SK-N-SH treated with all-trans-retinoic acid at 6 μM for 48 hours (cell line): ENCODE data around the gene BLM.

Source experiments
- ARNTL ChIP-seq: fragments of 450-650 bp; formaldehyde crosslinking; IDR thresholded peaks from 2 replicates; pipeline ENCODE4 v1.5.0; 2020; ENCODE audit warnings: low read depth, mild to moderate bottlenecking, moderate library complexity, borderline replicate concordance
- CSDC2 ChIP-seq: fragments of 250-450 bp; sonication (Bioruptor Pico); IDR thresholded peaks from 2 replicates; pipeline ENCODE4 v1.5.0; 2020; ENCODE audit warnings: mild to moderate bottlenecking, moderate library complexity
- OSR1 ChIP-seq: fragments of 250-450 bp; sonication (Bioruptor Pico); IDR thresholded peaks from 2 replicates; pipeline ENCODE4 v1.8.0; 2022; ENCODE audit warnings: moderate library complexity, mild to moderate bottlenecking, inconsistent platforms

DNA sequence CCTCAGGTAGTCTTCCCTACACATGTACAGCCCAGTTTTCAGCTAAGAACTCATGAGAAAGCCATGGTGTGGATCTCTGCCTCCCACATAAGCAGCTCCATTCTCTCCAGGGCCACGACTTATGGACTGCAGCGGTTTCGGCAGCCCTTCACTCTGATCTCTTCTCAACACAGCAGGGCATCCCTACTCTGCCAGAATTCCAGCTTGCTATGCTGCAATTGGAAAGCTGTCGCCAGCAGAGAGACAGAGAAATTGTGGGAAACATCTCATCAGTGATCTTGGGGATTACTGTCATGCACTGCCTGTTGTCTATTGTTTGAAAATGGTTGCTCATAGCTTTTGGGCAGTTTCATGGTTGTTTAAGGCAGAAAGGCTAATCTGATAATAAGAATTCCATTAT is 11.9 kb upstream of the BLM start:
- TF ChIP-seq CSDC2 (no peak), OSR1 (CRISPR knock-in tag) (no peak), ARNTL (CRISPR knock-in tag) (no peak)
